Upper lobe of left lung (tissue), 4 donors: ENCODE measurements around the gene ADAM22.

Source experiments
- CTCF ChIP-seq, 6 experiments: fragments of 450-650 bp in 4 of 6; fragments of 200-600 bp in 2 of 6; sonication (generic) in 2 of 6; IDR thresholded peaks; one replicate each; pipeline ENCODE4 v1.5.1; 2016 to 2019; ENCODE audit warnings: antibody characterized with exemption in 6 of 6
- EP300 ChIP-seq, 4 donors: sonication (generic); formaldehyde crosslinking; IDR thresholded peaks; one replicate each; pipeline ENCODE4 v1.5.1; 2017; ENCODE audit warnings: antibody characterized with exemption in 4 of 4, control low read depth in 2 of 4
- POLR2A ChIP-seq, 4 donors: fragments of 450-650 bp; IDR thresholded peaks; one replicate each; pipeline ENCODE4 v1.5.1; 2016 to 2017; ENCODE audit warnings: antibody characterized with exemption in 4 of 4, mild to moderate bottlenecking in 2 of 4
- POLR2AphosphoS5 ChIP-seq, 2 donors: sonication (generic); formaldehyde crosslinking; IDR thresholded peaks; one replicate each; pipeline ENCODE4 v1.5.1; 2017; ENCODE audit warnings: antibody characterized with exemption in 2 of 2

- no peak for TF ChIP-seq CTCF (IDR thresholded peaks at IDR 0.05)
- no peak for TF ChIP-seq POLR2A (IDR thresholded peaks at IDR 0.05)
- TF ChIP-seq EP300 (IDR thresholded peaks at IDR 0.05), result no peak
- TF ChIP-seq POLR2AphosphoS5 (IDR thresholded peaks at IDR 0.05), result no peak
Observed at GRCh38 chr7:87899255-87899654, 34.8 kb upstream of the ADAM22 start.
